HEK293 (cell line): ENCODE results near the gene CTR9.

Experiments used
- CTCF ChIP-seq: fragments of 450-650 bp; formaldehyde crosslinking; IDR thresholded peaks from 2 replicates; pipeline ENCODE4 v1.5.1; 2016; ENCODE audit warnings: missing biosample characterization, missing genetic modification characterization
- ELK4 ChIP-seq: IDR thresholded peaks from 2 replicates; pipeline ENCODE4 v1.6.1; 2011; ENCODE audit warnings: mild to moderate bottlenecking, low read depth, low read length, borderline replicate concordance
- ZBTB11 ChIP-seq: fragments of 450-650 bp; formaldehyde crosslinking; conservative IDR thresholded peaks from 2 replicates; pipeline ENCODE4 v1.5.1; 2016; ENCODE audit warnings: low read depth, missing biosample characterization, missing genetic modification characterization
- ZNF24 ChIP-seq: fragments of 450-650 bp; formaldehyde crosslinking; IDR thresholded peaks from 2 replicates; pipeline ENCODE4 v1.5.1; 2016; ENCODE audit warnings: missing biosample characterization, missing genetic modification characterization
- ZNF670 ChIP-seq: fragments of 450-650 bp; formaldehyde crosslinking; IDR thresholded peaks from 2 replicates; pipeline ENCODE4 v1.5.1; 2016; ENCODE audit warnings: missing biosample characterization, missing genetic modification characterization, low read depth
- ZNF76 ChIP-seq: fragments of 450-650 bp; formaldehyde crosslinking; IDR thresholded peaks from 2 replicates; pipeline ENCODE4; 2016; ENCODE audit warnings: low read depth, missing biosample characterization, missing genetic modification characterization, borderline replicate concordance
- ZNF837 ChIP-seq: fragments of 450-650 bp; formaldehyde crosslinking; IDR thresholded peaks from 2 replicates; pipeline ENCODE4 v1.5.1; 2016; ENCODE audit warnings: missing biosample characterization, missing genetic modification characterization

GRCh38 chr11:10764412-10764811 lies 13.4 kb downstream of the CTR9 start:
- TF ChIP-seq ELK4 (no peak), ZNF24 (no peak), ZNF837 (tag by site-specific recombination) (no peak), ZNF670 (tag by site-specific recombination) (no peak), CTCF (tag by site-specific recombination) (no peak), ZNF76 (tag by site-specific recombination) (no peak), ZBTB11 (tag by site-specific recombination) (no peak)
